ENCODE measurements around the gene PGRMC1. TPM values are rescaled to one million over a fixed set of nuclear protein-coding genes. Genes with fewer than 3 reads are reported as not detected.
A peak's percentile ranks its signal among the peaks of the same experiment; 100 is the strongest.
"Not testable (repeated sequence)": the region's sequence is repeated elsewhere in the genome, so short reads cannot be mapped to it uniquely, and the experiment has no call there.

The PGRMC1 gene
- polyA plus RNA-seq, 3 donors: 258 to 278 (median 270) TPM

GRCh38 chrX:119273420-119274192 lies 37.5 kb downstream of the PGRMC1 start:
- DNase-seq (ENCODE audit: extremely low read depth in 1 of 11, low read depth in 9 of 11, low spot score in 4 of 11): peak in 4 of 11 donors; percentile 14 to 29 (median 20)

- DNase-seq (ENCODE audit: extremely low read depth in 1 of 11, low read depth in 9 of 11, low spot score in 4 of 11): not testable (repeated sequence)
Observed at GRCh38 chrX:119282347-119282746, 46.3 kb downstream of the PGRMC1 start.

- no peak for DNase-seq (ENCODE audit: extremely low read depth in 1 of 11, low read depth in 9 of 11, low spot score in 4 of 11)
Observed at GRCh38 chrX:119288890-119289393, 52.9 kb downstream of the PGRMC1 start.

- no peak for DNase-seq (ENCODE audit: extremely low read depth in 1 of 11, low read depth in 9 of 11, low spot score in 4 of 11)
Observed at GRCh38 chrX:119290476-119290875, 54.4 kb downstream of the PGRMC1 start.

- DNase-seq (ENCODE audit: extremely low read depth in 1 of 11, low read depth in 9 of 11, low spot score in 4 of 11): not testable (repeated sequence)
Observed at GRCh38 chrX:119291246-119291645, 55.2 kb downstream of the PGRMC1 start.

- DNase-seq (ENCODE audit: extremely low read depth in 1 of 11, low read depth in 9 of 11, low spot score in 4 of 11): no peak
Observed at GRCh38 chrX:119292445-119292844, 56.4 kb downstream of the PGRMC1 start.

Other genes starting within 250 kb of the PGRMC1 start
- not detected for gene CT47C1, start 163.3 kb upstream of the PGRMC1 start, polyA plus RNA-seq (ENCODE audit: insufficient read length in 3 of 3)
- gene KIAA1210, start 108.5 kb upstream of the PGRMC1 start, polyA plus RNA-seq (ENCODE audit: insufficient read length in 3 of 3): 1 to 10 TPM; 1.7 to 2.1 (median 1.7) TPM
- gene SLC25A43, start 163.1 kb downstream of the PGRMC1 start, polyA plus RNA-seq (ENCODE audit: insufficient read length in 3 of 3): 1 to 10 TPM; 6.0 to 7.1 (median 6.5) TPM
- 100 to 1,000 TPM; 308 to 334 (median 328) TPM for gene SLC25A5, start 232.2 kb downstream of the PGRMC1 start, polyA plus RNA-seq (ENCODE audit: insufficient read length in 3 of 3)

Measured in renal cortex interstitium (tissue), 11 donors.